Stimulated activated memory B cell treated with anti-CD40 and anti-IgM and Interleukin-4, amounts not matched to agents 10 μg/mL and 1 μg/mL and 100 μg/mL, for 72 hours (primary cell): ENCODE results near the gene SFSWAP.
"Not testable (repeated sequence)": the region's sequence is repeated elsewhere in the genome, so short reads cannot be mapped to it uniquely, and the experiment has no call there.

ENCODE experiments used
- ATAC-seq: fragments of 150-1000 bp; cut with Tn5 transposase; 2 replicates; pipeline ENCODE4 v1.10.0; 2021
- H3K27ac Mint-ChIP-seq: one replicate; pipeline ENCODE4 v1.8.0; 2022; ENCODE audit warnings: mild to moderate bottlenecking, mixed read lengths
- H3K27me3 Mint-ChIP-seq: one replicate; pipeline ENCODE4 v1.8.0; 2022; ENCODE audit warnings: mixed read lengths
- H3K36me3 Mint-ChIP-seq: one replicate; pipeline ENCODE4 v1.8.0; 2022; ENCODE audit warnings: mixed read lengths
- H3K4me1 Mint-ChIP-seq: one replicate; pipeline ENCODE4 v1.8.0; 2022; ENCODE audit warnings: mixed read lengths
- H3K4me3 Mint-ChIP-seq: one replicate; pipeline ENCODE4 v1.8.0; 2022; ENCODE audit warnings: mild to moderate bottlenecking, moderate library complexity, mixed read lengths
- H3K9me3 Mint-ChIP-seq: one replicate; pipeline ENCODE4 v1.8.0; 2022; ENCODE audit warnings: mixed read lengths

The SFSWAP gene

GRCh38 chr12:131706709-131707108 lies 4.2 kb upstream of the SFSWAP start:
- not testable (repeated sequence) for H3K27me3 Mint-ChIP-seq, H3K36me3 Mint-ChIP-seq, H3K4me1 Mint-ChIP-seq, H3K4me3 Mint-ChIP-seq, H3K27ac Mint-ChIP-seq, ATAC-seq
- peaks cover 16% of the 10 kb centered on the region for H3K9me3 Mint-ChIP-seq

GRCh38 chr12:131709226-131709625 lies 1.7 kb upstream of the SFSWAP start:
- peaks cover 6% of the 10 kb centered on the region for H3K36me3 Mint-ChIP-seq
- no peaks in the 10 kb centered on the region for H3K27me3 Mint-ChIP-seq
- peak overlapping the region; percentile 95 for H3K4me3 Mint-ChIP-seq
- H3K4me1 Mint-ChIP-seq: peaks cover 16% of the 10 kb centered on the region
- peak overlapping the region; percentile 100 for H3K27ac Mint-ChIP-seq
- H3K9me3 Mint-ChIP-seq: peaks cover 8% of the 10 kb centered on the region
- no peak for ATAC-seq

GRCh38 chr12:131711551-131712205 lies 788 bp downstream of the SFSWAP start:
- Mint-ChIP-seq H3K4me1 (peaks cover 16% of the 10 kb centered on the region), H3K4me3 (peak overlapping the region; percentile 95), H3K27me3 (no peaks in the 10 kb centered on the region), H3K9me3 (no peaks in the 10 kb centered on the region), H3K27ac (peak overlapping the region; percentile 100), H3K36me3 (peaks cover 25% of the 10 kb centered on the region)
- ATAC-seq: no peak

- no peak overlapping the region for H3K27ac Mint-ChIP-seq
- no peaks in the 10 kb centered on the region for H3K27me3 Mint-ChIP-seq
- no peak overlapping the region for H3K4me3 Mint-ChIP-seq
- ATAC-seq: no peak
- peaks cover 16% of the 10 kb centered on the region for H3K4me1 Mint-ChIP-seq
- H3K36me3 Mint-ChIP-seq: peaks cover 38% of the 10 kb centered on the region
- H3K9me3 Mint-ChIP-seq: no peaks in the 10 kb centered on the region
These were observed 2.5 kb downstream of the SFSWAP start for GRCh38 chr12:131713349-131713748.

- Mint-ChIP-seq H3K9me3 (no peaks in the 10 kb centered on the region), H3K27ac (no peak overlapping the region), H3K4me3 (no peak overlapping the region), H3K36me3 (peaks cover 43% of the 10 kb centered on the region), H3K4me1 (peaks cover 16% of the 10 kb centered on the region), H3K27me3 (no peaks in the 10 kb centered on the region)
- no peak for ATAC-seq
These were observed 3.9 kb downstream of the SFSWAP start for GRCh38 chr12:131714759-131715158.

- Mint-ChIP-seq H3K4me3 (no peak overlapping the region), H3K36me3 (peaks cover 54% of the 10 kb centered on the region), H3K9me3 (no peaks in the 10 kb centered on the region), H3K27me3 (no peaks in the 10 kb centered on the region), H3K27ac (no peak overlapping the region), H3K4me1 (peaks cover 16% of the 10 kb centered on the region)
- ATAC-seq: no peak
These were observed 5.4 kb downstream of the SFSWAP start for GRCh38 chr12:131716282-131716681.

GRCh38 chr12:131720241-131720640 lies 9.4 kb downstream of the SFSWAP start:
- H3K36me3 Mint-ChIP-seq: peaks cover 50% of the 10 kb centered on the region
- no peaks in the 10 kb centered on the region for H3K4me1 Mint-ChIP-seq
- H3K27me3 Mint-ChIP-seq: no peaks in the 10 kb centered on the region
- H3K4me3 Mint-ChIP-seq: no peak overlapping the region
- H3K27ac Mint-ChIP-seq: peak overlapping the region; percentile 13
- ATAC-seq: no peak
- H3K9me3 Mint-ChIP-seq: no peaks in the 10 kb centered on the region

GRCh38 chr12:131720921-131721320 lies 10.0 kb downstream of the SFSWAP start:
- Mint-ChIP-seq H3K4me1 (no peaks in the 10 kb centered on the region), H3K27me3 (no peaks in the 10 kb centered on the region), H3K9me3 (no peaks in the 10 kb centered on the region), H3K36me3 (peaks cover 48% of the 10 kb centered on the region), H3K4me3 (no peak overlapping the region), H3K27ac (peak overlapping the region; percentile 13)
- no peak for ATAC-seq

GRCh38 chr12:131721548-131721947 lies 10.7 kb downstream of the SFSWAP start:
- Mint-ChIP-seq H3K27me3 (no peaks in the 10 kb centered on the region), H3K27ac (no peak overlapping the region), H3K36me3 (peaks cover 42% of the 10 kb centered on the region), H3K9me3 (no peaks in the 10 kb centered on the region), H3K4me1 (no peaks in the 10 kb centered on the region), H3K4me3 (no peak overlapping the region)
- ATAC-seq: no peak

GRCh38 chr12:131723532-131723931 lies 12.6 kb downstream of the SFSWAP start:
- H3K4me3 Mint-ChIP-seq: no peak overlapping the region
- H3K27me3 Mint-ChIP-seq: no peaks in the 10 kb centered on the region
- H3K4me1 Mint-ChIP-seq: no peaks in the 10 kb centered on the region
- no peak overlapping the region for H3K27ac Mint-ChIP-seq
- peaks cover 43% of the 10 kb centered on the region for H3K36me3 Mint-ChIP-seq
- no peak for ATAC-seq
- no peaks in the 10 kb centered on the region for H3K9me3 Mint-ChIP-seq

- ATAC-seq: no peak
- Mint-ChIP-seq H3K36me3 (peaks cover 50% of the 10 kb centered on the region), H3K4me1 (no peaks in the 10 kb centered on the region), H3K27me3 (no peaks in the 10 kb centered on the region), H3K4me3 (no peak overlapping the region), H3K27ac (peak overlapping the region; percentile 49), H3K9me3 (no peaks in the 10 kb centered on the region)
These were observed 13.6 kb downstream of the SFSWAP start for GRCh38 chr12:131724534-131724933.

- H3K27me3 Mint-ChIP-seq: no peaks in the 10 kb centered on the region
- H3K4me3 Mint-ChIP-seq: no peak overlapping the region
- ATAC-seq: no peak
- H3K36me3 Mint-ChIP-seq: peaks cover 53% of the 10 kb centered on the region
- no peaks in the 10 kb centered on the region for H3K4me1 Mint-ChIP-seq
- H3K9me3 Mint-ChIP-seq: no peaks in the 10 kb centered on the region
- H3K27ac Mint-ChIP-seq: no peak overlapping the region
These were observed 14.6 kb downstream of the SFSWAP start for GRCh38 chr12:131725503-131725902.

GRCh38 chr12:131728720-131729119 lies 17.8 kb downstream of the SFSWAP start:
- no peaks in the 10 kb centered on the region for H3K27me3 Mint-ChIP-seq
- peaks cover 66% of the 10 kb centered on the region for H3K36me3 Mint-ChIP-seq
- H3K9me3 Mint-ChIP-seq: no peaks in the 10 kb centered on the region
- H3K27ac Mint-ChIP-seq: no peak overlapping the region
- no peak overlapping the region for H3K4me3 Mint-ChIP-seq
- no peak for ATAC-seq
- no peaks in the 10 kb centered on the region for H3K4me1 Mint-ChIP-seq

- no peaks in the 10 kb centered on the region for H3K9me3 Mint-ChIP-seq
- H3K4me1 Mint-ChIP-seq: no peaks in the 10 kb centered on the region
- ATAC-seq: no peak
- peaks cover 72% of the 10 kb centered on the region for H3K36me3 Mint-ChIP-seq
- no peaks in the 10 kb centered on the region for H3K27me3 Mint-ChIP-seq
- no peak overlapping the region for H3K27ac Mint-ChIP-seq
- no peak overlapping the region for H3K4me3 Mint-ChIP-seq
These were observed 18.5 kb downstream of the SFSWAP start for GRCh38 chr12:131729254-131729955.

GRCh38 chr12:131732996-131733615 lies 22.2 kb downstream of the SFSWAP start:
- Mint-ChIP-seq H3K27ac (no peak overlapping the region), H3K27me3 (no peaks in the 10 kb centered on the region), H3K4me3 (no peak overlapping the region), H3K9me3 (no peaks in the 10 kb centered on the region), H3K36me3 (peaks cover 71% of the 10 kb centered on the region), H3K4me1 (no peaks in the 10 kb centered on the region)
- no peak for ATAC-seq

GRCh38 chr12:131733874-131734273 lies 23.0 kb downstream of the SFSWAP start:
- no peaks in the 10 kb centered on the region for H3K4me1 Mint-ChIP-seq
- H3K36me3 Mint-ChIP-seq: peaks cover 63% of the 10 kb centered on the region
- H3K9me3 Mint-ChIP-seq: no peaks in the 10 kb centered on the region
- H3K4me3 Mint-ChIP-seq: no peak overlapping the region
- ATAC-seq: no peak
- H3K27ac Mint-ChIP-seq: no peak overlapping the region
- H3K27me3 Mint-ChIP-seq: no peaks in the 10 kb centered on the region
